HUES6 (cell line): ENCODE results near the gene TNIK.

Experiments used
- H3K27ac ChIP-seq: 2 replicates; pipeline ENCODE4 v1.7.0; 2013; ENCODE audit warnings: low read depth, mild to moderate bottlenecking, low read length, inconsistent platforms
- H3K27me3 ChIP-seq: 2 replicates; pipeline ENCODE4 v1.6.1; 2013; ENCODE audit warnings: low read length; ENCODE audit not compliant: control insufficient read depth, insufficient read depth
- H3K36me3 ChIP-seq: 2 replicates; pipeline ENCODE4 v1.6.1; 2013; ENCODE audit warnings: low read length; ENCODE audit not compliant: control insufficient read depth, insufficient read depth
- H3K4me1 ChIP-seq: 2 replicates; pipeline ENCODE4 v1.6.1; 2013; ENCODE audit warnings: low read length; ENCODE audit not compliant: control insufficient read depth, insufficient read depth
- H3K4me3 ChIP-seq: 2 replicates; pipeline ENCODE4 v1.5.1; 2013; ENCODE audit warnings: low read depth, low read length
- H3K9ac ChIP-seq: one replicate; pipeline ENCODE4 v1.6.1; 2013; ENCODE audit warnings: mild to moderate bottlenecking, low read length
- H3K9me3 ChIP-seq: 2 replicates; pipeline ENCODE4 v1.6.1; 2013; ENCODE audit warnings: low read depth, low read length; ENCODE audit not compliant: control insufficient read depth, insufficient read depth

TNIK gene

DNA sequence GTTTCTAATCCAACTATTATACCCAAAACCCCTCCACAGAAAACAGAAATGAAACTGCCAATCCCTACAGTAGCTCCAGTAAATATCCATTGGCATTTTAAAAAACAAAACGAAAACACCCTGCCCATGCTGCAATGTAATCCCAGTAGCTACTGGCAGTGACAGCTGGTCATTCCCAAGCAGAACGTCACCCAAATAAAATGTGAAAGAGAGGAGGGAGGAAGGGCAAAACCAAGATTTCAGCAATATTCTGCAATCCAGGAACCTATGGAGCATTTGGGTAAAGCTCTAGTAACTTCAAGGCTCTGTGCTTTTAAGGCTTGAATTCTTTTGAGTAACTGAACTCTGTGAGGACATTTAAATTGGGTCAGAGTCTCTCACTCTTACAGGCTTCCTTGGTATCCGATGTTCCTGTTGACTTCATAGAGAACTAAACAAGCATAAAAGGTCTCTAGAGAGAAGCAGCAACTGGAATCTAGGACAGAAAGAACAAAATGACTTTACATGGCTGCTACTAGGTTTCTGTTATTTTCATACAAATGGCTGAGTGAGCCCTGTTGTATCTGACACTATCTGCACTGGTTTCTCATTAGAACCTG, 136.2 kb downstream of the TNIK start:
- H3K9me3 ChIP-seq, result no peaks in the 10 kb centered on the region
- H3K27me3 ChIP-seq, result no peaks in the 10 kb centered on the region
- H3K4me3 ChIP-seq, result no peak overlapping the region

DNA sequence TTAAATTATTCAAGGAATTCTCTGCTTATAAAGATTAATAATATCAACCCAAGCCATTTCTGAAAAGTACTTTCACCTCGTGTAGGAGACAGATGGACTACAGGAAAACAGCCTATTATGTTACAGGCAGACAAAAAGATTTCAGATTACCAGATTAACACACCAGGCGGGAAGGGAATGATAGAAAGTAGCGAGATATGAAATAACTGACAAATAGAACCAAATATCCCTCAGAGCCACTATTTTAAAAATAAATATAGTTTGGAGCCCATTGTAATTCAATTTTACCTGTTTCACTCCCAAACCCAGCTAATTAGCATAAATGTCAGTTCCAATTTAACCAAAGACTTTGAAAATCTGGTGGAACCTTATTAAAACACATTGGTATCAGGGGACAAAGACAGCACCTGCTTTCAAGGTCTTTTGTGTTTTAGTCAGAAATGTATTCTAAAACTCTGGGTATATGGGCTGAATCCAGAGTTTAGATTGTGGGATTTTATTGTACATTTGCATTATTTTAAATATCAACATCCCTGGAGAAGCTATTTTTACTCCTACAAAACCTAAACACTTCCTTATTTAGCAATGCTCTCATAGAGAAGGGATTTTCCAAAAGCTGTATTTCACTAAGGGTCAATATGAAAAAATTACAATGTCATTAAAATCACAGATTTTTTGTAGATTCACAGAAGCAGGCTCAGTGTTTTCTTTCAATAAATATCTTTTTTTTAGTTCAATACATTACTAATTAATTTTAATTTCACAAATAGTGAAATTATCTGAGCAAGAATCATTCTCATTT, 138.4 kb downstream of the TNIK start:
- no peak overlapping the region for H3K27ac ChIP-seq

More for the DNA sequence above, 136.2 kb downstream of the TNIK start:
- Histone ChIP-seq H3K4me1 (peaks cover 8% of the 10 kb centered on the region; the same call in 1 of the 2 replicates), H3K9ac (no peak overlapping the region), H3K27ac (no peak overlapping the region), H3K36me3 (no peaks in the 10 kb centered on the region)

DNA sequence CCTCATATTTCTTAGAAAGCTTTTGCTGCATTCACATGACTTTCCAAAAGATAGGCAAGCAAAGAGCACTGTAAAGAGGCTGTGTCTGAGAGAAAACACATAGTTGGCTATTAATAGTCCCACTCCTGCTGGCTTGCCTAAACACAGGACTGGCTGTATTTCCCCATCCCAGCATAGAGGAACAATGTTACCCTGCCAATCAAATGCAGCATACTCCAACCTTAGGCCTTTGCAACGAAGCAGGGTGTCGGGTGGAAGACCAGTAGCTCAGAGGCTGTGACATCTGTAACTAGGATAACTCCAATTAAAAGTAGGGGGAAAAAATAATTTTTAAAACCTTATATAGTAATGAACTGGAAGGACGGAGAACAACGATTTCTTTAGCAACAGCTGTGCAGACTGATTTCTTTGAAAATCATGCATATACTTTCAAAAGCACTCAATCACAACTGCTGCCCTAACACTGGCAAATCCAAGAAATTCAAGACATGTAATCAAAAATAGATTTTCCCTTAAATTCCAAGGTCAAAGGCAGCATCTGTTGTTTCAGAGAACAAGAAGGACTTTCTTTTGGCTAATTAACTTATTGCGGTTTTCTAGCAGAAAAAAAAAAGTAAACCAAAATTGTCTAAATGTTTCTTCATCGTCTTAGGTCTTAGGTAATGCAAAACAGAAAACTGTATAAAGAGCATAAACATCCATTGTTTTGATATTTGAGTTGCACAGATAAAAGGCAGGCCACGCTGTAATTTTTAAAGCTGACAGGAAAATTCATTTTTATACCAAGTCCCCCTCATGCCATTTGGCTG, 139.3 kb downstream of the TNIK start:
- Histone ChIP-seq H3K9ac (no peak overlapping the region), H3K4me1 (peaks cover 4% of the 10 kb centered on the region; the same call in 1 of the 2 replicates), H3K9me3 (no peaks in the 10 kb centered on the region), H3K4me3 (no peak overlapping the region), H3K36me3 (no peaks in the 10 kb centered on the region), H3K27me3 (no peaks in the 10 kb centered on the region), H3K27ac (no peak overlapping the region)

More for the DNA sequence above, 138.4 kb downstream of the TNIK start:
- H3K9me3 ChIP-seq, result no peaks in the 10 kb centered on the region
- H3K4me3 ChIP-seq, result no peak overlapping the region
- H3K36me3 ChIP-seq, result no peaks in the 10 kb centered on the region
- H3K4me1 ChIP-seq, result peaks cover 4% of the 10 kb centered on the region; the same call in 1 of the 2 replicates
- H3K9ac ChIP-seq, result no peak overlapping the region
- H3K27me3 ChIP-seq, result no peaks in the 10 kb centered on the region

GRCh38 chr3:171317171-171317570, 143.0 kb downstream of the TNIK start:
- Histone ChIP-seq H3K4me1 (no peaks in the 10 kb centered on the region; the same call in 1 of the 2 replicates), H3K9ac (no peak overlapping the region), H3K4me3 (no peak overlapping the region), H3K27ac (no peak overlapping the region), H3K9me3 (no peaks in the 10 kb centered on the region), H3K27me3 (no peaks in the 10 kb centered on the region), H3K36me3 (no peaks in the 10 kb centered on the region)

GRCh38 chr3:171315919-171316318, 144.3 kb downstream of the TNIK start:
- H3K27ac ChIP-seq, result no peak overlapping the region
- H3K9ac ChIP-seq, result no peak overlapping the region
- H3K36me3 ChIP-seq, result no peaks in the 10 kb centered on the region
- peaks cover 3% of the 10 kb centered on the region; the same call in 1 of the 2 replicates for H3K4me1 ChIP-seq
- no peaks in the 10 kb centered on the region for H3K27me3 ChIP-seq
- H3K4me3 ChIP-seq, result no peak overlapping the region
- H3K9me3 ChIP-seq, result no peaks in the 10 kb centered on the region

DNA sequence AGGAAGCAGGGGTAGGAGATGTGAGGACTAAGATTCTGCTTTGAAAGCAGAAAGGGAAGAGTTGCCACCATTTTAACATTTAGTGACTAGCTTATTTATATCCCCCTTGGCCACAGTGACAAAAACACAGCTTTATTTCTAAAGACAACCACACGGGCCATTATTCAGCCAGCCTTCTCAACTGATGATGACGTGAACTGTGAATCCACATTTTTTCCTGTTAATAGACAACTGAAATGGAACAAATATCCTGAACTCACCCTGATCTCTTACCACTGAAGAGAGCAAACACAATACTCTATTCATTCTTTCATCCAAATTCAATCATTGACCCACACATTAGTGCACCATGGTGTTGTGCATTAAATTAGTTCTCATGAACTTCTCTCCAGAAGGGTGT, 145.1 kb downstream of the TNIK start:
- Histone ChIP-seq H3K27ac (no peak overlapping the region), H3K36me3 (no peaks in the 10 kb centered on the region), H3K27me3 (no peaks in the 10 kb centered on the region), H3K9ac (no peak overlapping the region), H3K4me1 (peaks cover 3% of the 10 kb centered on the region; the same call in 1 of the 2 replicates), H3K4me3 (no peak overlapping the region), H3K9me3 (no peaks in the 10 kb centered on the region)

DNA sequence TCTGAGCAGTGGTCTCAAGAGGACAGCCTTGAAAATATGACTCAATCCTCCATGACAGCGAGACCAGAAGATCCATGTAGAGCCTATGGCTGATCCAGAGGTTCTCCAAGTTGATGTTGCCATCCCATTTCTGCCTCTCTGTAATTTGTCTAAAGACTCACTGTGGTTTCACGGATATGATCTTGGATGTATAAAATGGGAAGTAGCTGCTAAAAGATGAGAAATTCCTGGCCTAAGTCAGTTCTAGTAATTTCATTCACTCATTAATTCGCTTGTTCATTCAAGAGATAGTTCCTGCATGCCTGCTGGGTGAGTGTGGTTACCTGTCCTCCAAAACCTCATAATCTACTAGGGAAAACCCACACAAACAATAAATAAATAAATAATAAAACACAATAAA, 145.9 kb downstream of the TNIK start:
- Histone ChIP-seq H3K36me3 (no peaks in the 10 kb centered on the region), H3K4me1 (peaks cover 3% of the 10 kb centered on the region; the same call in 1 of the 2 replicates), H3K27ac (no peak overlapping the region), H3K9ac (no peak overlapping the region), H3K27me3 (no peaks in the 10 kb centered on the region), H3K9me3 (no peaks in the 10 kb centered on the region), H3K4me3 (no peak overlapping the region)

DNA sequence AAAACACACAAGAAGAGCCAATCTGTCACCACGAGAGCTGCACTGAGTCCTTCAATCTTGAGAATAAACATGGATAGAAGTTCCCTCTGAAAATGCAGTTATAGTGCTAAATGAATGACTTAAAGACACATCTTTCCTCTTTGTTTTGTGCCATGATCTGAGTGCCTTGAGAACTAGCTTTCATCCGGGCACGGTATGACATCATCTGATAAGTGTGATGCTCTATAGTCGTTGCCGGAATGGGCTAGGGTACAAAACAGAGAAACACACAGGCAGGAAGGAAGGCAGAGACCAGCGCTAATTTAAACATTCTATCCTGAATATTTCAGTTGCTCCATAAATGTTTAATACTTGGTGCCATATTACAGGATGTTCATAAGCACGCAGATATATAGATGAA, 146.5 kb downstream of the TNIK start:
- no peaks in the 10 kb centered on the region for H3K27me3 ChIP-seq
- H3K9me3 ChIP-seq, result peaks cover 4% of the 10 kb centered on the region; the same call in 1 of the 2 replicates
- H3K4me1 ChIP-seq, result peaks cover 3% of the 10 kb centered on the region; the same call in 1 of the 2 replicates
- H3K9ac ChIP-seq, result no peak overlapping the region
- no peak overlapping the region for H3K27ac ChIP-seq
- no peaks in the 10 kb centered on the region for H3K36me3 ChIP-seq
- no peak overlapping the region for H3K4me3 ChIP-seq

GRCh38 chr3:171312741-171313140, 147.5 kb downstream of the TNIK start:
- Histone ChIP-seq H3K9ac (no peak overlapping the region), H3K27ac (no peak overlapping the region), H3K9me3 (peaks cover 4% of the 10 kb centered on the region; the same call in 1 of the 2 replicates), H3K4me3 (no peak overlapping the region), H3K4me1 (peaks cover 3% of the 10 kb centered on the region; the same call in 1 of the 2 replicates), H3K27me3 (no peaks in the 10 kb centered on the region), H3K36me3 (no peaks in the 10 kb centered on the region)

- Histone ChIP-seq H3K36me3 (no peaks in the 10 kb centered on the region), H3K9ac (no peak overlapping the region), H3K27me3 (no peaks in the 10 kb centered on the region), H3K27ac (no peak overlapping the region), H3K9me3 (peaks cover 4% of the 10 kb centered on the region; the same call in 1 of the 2 replicates), H3K4me3 (no peak overlapping the region), H3K4me1 (peaks cover 3% of the 10 kb centered on the region; the same call in 1 of the 2 replicates)
Observed at GRCh38 chr3:171311784-171312183, 148.4 kb downstream of the TNIK start.
